DMS 273 (cell line): Measurements from ENCODE around the gene KIF4A.

ENCODE experiments used
- DNase-seq: peaks from one replicate; lab custom pipeline; 2025; ENCODE audit not compliant: unreplicated experiment; lab: John Stamatoyannopoulos, UW

KIF4A gene

DNA sequence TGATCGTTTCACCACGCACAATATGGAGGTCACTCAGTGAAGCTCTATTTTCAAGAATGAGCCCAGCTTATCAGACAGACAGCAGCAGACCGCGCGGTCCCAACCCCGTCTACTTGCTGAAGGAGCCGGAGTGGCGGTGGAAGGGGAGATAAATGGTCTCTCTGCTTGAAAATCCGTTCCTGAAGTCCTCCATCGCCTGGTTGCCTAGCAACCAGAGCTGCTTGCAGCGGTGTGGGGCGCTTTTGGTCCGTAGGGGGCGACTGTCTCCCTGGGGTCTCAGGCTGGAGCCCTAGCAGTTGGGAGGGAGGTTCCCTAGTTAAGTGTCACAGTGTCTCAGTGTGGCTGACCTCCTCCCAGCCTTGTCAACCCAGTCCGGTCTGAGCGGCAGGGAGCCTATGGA, 146.4 kb downstream of the KIF4A start:
- peak; percentile 83 for DNase-seq

DNA sequence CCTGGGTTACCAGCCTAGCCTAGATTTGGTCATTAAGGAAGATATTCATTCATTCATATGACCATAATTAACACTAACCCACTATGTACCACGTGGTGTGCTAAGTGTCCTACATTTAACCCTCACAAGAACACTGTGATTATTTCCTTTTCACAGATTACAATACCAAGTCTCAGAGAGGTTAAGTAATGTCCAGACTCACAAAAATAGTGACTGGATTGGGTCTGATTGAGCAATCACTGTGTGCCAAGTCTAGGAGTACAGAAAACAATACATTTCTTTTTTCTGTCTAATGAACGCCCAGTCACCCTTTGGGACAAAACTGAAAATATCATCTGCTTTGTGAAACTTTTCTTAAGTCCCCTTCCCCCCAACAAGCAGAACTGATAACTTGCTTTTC, 147.1 kb downstream of the KIF4A start:
- no peak for DNase-seq

DNA sequence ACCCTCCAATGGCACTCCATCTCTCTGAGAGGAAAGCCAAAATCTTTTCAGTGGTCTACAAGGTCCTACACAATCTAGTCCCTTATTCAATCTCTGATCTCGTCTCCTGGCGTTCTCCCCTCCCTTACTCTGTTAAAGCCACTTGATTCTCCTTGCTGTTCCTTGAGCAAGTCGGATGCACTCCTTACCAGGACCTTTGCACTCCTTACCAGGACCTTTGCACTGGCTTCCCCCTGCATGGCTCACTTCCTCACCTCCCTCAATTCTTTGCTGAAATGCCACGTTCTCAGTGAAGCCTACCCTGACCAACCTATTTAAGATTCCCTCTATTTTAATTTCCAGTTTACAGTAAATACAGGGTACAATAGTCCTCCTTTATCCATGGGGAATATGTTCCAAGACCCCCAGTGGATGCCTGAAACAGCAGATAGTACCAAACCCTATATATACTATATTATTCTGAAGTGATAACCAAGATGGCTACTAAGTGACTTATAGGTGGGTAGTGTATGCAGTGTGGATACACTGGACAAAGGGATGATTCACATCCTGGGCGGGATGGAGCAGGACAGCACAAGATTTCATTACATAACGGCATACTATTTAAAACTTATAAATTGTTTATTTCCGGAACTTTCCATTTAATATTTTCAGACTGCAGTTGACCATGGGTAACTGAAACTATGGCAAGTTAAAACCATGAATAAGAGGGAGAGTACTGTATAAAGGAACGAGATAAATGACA, 148.2 kb downstream of the KIF4A start:
- no peak for DNase-seq

DNA sequence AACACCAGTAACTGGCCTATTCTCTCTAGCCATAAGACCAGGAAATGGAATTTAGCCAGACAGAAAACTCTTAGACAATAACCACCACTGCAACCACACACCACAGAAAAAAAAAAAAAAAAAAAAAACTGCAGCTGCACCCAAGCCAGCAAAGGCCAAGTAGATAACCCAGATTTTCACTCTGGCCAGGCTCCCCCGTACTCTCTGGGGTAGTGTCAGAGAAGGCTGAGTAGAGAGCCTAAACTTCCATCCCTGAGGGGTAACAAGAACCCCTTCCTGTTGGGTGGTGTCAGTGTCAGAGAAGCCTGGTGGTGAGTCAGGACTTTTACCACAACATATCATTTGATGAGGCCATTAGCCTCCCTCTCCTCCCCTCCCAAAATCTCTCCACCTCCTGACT, 149.1 kb downstream of the KIF4A start:
- DNase-seq: no peak

DNA sequence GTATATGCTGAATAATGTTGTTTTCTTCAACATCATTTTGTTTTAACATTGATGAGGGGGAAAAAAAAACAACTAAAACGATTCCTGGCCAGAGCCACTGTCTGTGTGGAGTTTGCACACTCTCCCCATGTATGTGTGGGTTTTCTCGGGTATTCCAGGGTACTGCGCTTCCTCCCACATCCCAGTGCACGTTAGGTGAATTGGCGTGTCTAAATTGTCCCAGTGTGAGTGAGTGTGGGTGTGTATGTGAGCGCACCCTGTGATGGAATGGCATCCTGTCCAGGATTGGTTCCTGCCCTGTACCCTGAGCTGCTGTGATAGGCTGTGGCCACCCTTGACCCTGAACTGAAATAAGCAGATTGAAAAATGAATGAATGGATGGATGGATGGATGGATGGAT, 152.3 kb downstream of the KIF4A start:
- DNase-seq: no peak

DNA sequence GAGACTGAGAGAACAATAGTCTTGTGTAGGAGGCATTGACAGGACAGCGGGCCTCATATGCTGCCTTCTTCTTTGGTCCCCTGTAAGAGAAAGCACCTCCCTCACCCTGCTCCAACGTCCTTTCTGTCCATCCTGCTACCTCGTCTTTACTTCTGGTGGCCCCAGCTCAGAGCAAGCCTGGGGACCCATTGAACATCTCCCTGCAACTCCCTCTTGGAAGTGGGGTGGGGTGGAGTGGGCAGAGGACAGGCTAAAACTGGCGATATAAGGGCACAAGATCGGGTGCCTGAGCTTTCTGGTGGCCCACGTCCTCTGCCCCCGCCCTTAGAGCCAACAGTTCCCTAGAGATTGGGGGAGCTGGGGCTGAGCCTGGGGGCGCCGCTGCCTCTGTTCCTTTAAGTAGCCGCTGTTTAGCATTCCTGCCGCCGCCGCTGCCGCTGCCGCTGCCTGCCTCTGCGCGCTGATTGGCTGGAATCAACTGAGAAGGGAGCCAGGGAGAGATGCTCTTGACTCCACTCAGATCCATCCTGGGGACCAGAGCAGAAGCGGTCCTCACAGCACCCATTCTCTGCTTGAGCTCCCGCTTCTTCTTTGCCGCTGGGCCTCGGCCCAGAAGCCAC, 154.5 kb downstream of the KIF4A start, which contains the start of gene DLG3:
TSS of gene DLG3 (plus strand) at position 510 of the 620 bp plus-strand sequence. CDS start 367 bp downstream, outside the sequence.
- DNase-seq: peak; percentile 62

DNA sequence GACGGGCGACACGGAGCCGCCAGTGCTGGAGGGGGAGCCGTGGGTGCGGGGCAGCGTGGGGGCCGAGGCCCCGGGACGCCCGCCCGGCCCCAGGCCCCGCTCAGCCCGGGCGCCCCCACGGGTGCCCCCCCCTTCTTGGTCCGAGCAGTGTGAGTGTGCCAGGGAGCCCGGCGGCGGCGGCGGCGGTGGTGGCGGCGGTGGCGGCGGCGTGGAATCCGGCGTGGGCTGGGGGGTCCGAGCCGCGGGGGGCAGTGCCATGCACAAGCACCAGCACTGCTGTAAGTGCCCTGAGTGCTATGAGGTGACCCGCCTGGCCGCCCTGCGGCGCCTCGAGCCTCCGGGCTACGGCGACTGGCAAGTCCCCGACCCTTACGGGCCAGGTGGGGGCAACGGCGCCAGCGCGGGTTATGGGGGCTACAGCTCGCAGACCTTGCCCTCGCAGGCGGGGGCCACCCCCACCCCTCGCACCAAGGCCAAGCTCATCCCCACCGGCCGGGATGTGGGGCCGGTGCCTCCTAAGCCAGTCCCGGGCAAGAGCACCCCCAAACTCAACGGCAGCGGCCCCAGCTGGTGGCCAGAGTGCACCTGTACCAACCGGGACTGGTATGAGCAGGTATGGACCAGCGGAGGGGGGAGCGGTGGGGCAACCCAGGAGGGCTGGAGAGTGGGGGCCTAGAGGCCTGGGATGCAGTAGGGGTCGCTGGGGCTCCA, 155.2 kb downstream of the KIF4A start:
- no peak for DNase-seq

DNA sequence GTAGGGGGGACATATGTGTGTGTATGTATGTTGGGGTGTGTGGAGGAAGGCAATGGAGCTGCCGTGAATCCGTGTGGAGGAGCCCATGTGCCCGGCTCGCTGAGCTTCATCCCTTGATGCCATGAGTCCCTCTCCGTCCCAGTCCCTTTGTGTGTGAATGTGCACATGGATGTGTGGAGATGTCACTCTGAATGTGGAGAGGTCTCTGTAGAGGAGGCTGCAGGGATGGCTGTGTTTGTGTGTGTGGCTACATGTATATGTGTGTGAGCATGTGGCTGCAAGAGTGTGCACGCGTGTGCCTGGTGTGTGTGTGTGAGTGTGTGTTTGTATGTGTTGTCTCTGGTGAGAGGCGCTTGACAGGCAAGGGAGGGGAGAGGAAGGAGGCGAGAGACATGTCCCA, 156.0 kb downstream of the KIF4A start:
- no peak for DNase-seq

DNA sequence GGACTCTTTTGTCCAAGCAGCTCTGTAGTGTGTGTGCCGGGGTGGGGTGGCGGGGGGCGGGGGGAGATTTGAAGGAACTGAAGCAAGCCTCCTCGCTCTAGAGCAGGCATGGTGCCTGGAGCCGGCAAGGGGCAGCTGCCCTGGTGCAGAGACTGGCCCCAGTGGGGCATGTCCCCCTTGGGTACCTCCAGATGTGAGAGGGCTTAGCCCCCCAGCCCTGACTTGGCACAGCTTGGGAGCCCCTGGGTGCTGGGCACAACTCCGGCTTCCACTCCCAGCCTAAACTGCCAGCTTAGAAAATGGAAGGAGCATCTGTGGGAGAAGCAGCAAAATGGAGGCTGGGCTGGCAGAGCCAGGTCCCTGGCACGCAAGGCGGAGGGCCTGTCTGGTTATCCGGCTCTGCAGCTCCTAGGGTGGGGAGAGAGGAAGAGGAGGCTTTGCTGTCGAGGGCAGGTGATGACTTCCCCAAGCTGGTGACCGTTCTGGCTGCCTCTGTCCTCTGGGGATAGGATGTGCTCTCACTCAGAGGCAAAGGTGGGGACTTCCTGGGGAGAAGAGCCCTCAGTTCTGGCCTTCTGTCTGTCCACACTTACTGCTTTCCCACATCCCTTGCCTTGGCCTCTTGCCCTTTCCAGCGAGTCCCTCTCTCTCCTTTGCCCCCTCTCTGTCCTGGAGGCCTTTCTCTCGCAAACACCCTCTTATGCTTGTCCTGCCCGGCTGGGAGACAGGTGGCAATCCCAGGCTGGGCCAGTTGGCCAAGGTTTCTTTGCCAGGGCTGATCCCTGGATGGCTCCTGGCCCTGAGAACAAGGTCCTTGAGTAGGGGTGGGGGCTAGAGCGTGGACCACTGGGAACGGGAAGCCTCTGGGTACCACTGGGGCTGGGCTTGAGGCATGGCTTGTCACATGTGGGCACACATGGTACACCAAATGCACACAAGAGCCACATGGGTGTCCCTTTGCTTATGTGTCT, 156.8 kb downstream of the KIF4A start:
- DNase-seq: no peak

DNA sequence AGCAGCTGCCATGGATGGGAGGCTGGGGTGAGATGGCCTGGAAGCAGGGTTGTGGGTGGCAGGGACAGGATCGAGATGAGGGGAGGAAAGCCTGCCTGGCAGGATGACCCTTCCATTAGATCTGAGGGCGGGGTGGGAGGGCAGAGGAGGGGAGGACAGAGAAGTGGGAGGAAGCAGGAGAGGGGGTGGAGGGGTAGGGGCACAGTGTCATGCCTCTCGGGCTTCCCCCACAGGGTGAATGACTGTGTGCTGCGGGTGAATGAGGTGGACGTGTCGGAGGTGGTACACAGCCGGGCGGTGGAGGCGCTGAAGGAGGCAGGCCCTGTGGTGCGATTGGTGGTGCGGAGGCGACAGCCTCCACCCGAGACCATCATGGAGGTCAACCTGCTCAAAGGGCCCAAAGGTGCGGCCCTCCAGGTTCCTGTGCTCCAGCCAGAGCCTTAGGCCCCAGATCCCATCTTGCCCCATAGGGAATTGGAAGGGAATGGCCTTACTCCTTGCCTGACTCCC, 159.6 kb downstream of the KIF4A start:
- no peak for DNase-seq

DNA sequence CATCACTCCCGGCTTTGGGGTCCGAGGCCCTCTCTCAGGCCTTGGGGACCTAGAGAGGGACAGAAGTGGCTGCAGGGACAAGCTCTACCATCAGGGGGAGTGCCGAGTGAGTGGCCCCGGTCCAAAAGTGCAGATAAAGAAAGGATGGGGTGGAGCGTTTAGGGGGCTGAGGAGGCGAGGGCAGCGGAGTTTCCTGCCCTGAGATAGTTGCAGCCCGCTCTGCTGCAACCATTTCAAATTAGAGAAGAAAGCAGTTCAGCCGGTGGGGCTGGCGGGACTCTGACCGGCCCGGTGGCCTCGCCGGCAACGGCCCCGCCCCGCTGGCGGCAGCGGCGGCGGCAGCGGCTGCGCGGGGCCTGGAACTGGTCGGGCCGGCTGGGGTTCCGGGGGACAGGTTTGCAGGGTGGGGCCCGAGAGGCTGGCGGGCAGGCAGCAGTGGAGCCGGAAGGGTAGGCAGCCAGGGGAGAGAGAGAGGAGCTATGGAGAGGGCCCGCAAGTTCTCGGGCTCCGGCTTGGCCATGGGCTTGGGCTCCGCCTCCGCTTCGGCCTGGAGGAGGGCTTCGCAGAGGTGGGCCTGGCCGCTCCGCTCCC, 162.3 kb downstream of the KIF4A start:
- peak; percentile 40 for DNase-seq

DNA sequence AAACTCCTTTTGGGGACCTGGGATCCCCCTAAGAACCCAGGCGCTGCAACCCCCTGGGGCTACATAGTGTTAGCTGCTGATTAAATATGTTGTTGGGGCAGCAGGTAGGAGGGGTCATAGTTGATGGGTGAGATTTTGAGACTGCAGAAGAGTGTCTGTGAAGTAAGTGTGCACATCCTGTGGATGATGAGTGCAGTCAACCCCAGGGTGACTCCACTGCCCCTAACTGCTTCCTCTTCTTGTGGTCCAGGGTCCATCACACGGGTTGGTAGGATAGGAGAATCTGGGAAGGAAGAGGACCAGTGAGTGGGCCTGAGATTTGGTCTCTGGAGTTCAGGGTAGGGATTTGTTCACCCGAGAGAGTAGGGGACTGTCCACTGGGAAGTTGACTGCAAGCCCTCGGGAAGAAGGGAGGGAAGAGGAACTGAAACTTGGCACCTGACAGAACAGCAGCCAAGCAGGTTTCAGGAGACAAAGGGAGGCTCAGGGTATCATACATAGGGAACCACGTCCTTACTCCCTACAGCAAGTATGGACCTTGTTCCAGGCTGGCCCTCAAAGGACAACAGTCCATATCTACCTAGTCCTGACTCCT, 163.2 kb downstream of the KIF4A start:
- DNase-seq: no peak

DNA sequence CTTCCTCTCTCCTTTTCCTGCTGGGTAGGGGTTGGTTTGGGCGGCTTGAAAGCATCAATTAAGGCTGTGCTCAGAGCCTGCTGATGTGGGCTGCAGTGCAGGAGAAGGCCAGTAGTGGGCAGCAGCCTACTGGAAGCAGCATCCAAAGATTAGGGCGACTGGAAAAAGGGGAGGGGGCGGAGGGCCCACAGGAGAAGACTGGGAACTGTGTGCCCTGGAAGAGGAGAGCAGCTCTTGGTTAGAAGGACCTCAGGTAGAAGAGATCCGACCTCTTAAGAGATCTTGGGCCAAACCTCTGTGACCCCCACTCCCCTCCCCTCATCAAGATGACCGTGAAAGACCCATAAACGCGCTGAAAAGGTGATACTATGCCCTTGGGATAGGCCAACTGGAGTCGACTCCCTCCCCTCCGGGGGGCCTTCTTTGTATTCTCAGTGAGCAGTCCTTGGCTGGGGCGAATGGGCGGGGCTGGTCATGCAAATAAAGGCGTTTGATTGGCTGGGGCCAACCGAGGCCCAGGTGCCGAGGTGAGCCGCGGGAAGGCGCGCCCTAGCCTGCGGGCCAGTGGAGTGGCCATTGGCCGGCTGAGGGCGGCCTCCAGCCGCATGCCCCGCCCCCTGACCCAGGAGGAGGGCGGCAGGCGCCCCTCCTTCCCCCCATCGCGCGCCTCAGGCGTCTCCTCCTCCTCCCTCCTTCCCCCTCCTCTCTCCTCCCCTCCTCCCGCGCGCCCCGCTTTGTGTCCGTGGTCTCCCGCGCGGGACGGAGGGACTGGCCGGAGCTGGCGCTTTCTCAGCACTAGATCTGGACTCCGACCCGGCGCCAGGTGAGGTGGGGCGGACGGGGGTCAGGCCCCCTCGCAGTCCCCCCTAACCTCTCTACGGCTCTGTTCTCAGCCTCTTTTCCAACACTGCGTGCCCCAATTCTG, 164.8 kb downstream of the KIF4A start:
- peak; percentile 68 for DNase-seq

DNA sequence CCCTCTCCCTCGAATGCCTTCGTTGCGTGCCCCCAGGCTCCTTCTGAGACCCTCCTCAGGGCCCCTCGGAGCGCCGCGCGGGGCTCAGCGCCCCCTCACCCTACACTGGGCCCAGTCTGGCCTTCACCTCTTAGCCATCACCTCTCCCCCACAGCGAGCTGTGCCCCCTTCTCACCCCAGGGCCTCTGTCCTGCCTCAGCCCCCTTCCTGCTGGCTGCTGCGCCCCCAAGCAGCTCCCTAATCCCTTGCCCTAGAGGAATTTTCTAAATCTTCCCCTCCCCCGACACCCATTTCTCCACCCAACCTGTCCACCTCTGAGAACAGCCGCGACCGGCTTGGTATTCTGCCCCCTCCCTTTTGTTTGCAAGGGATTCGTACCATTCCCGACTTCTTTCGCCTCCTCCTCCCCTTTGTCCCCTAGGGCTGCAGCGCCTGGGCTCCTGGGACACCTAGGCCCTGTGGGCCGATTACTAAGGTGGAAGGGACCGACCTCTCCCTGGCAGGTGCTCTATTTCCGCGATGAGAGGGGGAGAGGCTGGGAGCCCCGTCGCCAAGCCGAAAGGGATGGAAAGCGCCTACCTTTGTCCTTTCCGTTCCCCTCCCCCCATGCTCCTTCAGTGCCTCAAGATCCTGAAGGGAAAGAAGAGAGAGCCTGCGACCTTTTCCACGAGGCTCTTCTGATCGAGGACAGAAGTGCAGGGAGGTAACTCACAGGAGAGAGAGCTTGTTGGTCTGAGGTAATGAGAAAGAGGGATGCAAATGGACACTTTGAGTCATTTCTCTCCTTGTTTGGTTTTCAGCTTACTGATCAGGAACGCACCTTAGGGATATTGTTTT, 165.7 kb downstream of the KIF4A start:
- no peak for DNase-seq

DNA sequence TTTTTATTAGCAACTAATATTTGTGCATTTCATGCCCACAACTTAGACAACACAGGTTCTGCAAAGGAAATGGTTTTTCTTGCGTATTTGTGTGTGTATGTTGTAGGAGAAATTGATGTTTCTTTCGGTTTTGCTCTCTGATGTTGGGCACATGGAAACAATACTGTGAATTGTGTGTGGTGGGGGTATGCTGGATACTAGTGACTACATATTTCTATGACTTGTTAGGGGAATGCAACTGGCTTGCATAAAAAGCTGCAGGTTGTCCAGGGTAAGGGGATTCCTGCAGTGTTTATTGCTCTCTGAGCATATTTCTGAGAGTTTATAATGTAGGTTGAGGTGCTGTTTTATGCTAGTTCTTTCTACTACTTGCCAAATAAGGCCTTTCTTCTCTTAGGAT, 166.4 kb downstream of the KIF4A start:
- no peak for DNase-seq

DNA sequence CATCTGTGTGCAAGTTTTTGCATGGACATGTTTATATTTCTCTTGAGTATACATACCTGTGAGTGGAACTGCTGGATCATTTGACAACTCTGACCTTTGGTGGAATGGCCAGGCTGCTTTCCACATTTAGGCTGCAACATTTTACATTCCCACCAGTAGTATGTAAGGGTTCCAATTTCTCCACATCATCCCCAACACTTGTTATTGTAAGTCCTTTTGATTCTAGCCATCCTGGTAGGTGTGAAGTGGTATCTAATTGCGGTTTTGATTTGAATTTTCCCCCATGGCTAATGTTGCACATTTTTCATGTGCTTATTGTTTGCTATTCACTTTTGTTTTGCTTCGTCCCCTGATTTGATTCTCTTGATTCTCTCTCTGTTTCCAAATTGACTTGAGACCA, 171.1 kb downstream of the KIF4A start:
- DNase-seq: no peak

DNA sequence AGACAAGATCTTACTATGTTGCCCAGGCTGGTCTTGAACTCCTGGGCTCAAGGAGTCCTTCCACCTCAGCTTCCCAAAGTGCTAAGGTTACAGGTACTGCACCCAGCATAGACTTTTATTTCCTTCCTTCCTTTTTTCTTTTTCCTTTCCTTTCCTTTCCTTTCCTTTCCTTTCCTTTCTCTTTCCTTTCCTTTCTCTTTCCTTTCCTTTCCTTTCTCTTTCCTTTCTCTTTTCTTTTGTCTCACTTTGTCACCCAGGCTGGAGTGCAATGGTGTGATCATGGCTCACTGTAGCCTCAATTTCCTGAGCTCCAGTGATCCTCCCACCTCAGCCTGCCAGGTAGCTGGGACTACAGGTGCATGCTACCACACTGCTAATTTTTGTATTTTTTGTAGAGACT, 174.1 kb downstream of the KIF4A start:
- no peak for DNase-seq

DNA sequence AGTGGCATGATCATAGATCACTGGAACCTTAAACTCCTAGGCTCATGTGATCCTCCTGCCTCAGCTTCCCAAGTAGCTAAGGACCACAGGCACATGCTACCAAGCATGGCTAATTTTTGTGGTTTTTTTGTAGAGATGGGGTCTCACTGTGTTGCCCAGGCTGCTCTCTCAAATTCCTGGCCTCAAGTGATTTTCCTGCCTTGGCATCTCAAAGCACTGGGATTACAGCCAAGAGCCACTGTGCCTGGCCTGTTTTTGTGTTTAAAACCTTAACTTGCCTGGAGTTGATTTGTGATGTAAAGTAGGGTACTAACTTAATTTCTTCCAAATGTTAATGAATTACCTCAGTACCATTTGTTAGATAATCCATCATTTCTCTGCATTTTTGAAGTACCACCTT, 177.1 kb downstream of the KIF4A start:
- no peak for DNase-seq
